UCSD-AML1 (cell line): ENCODE measurements around the gene BRPF1.
A peak's percentile ranks its signal among the peaks of the same experiment; 100 is the strongest.

Source experiments
- DNase-seq: peaks from one replicate; lab custom pipeline; 2025; ENCODE audit not compliant: unreplicated experiment; lab: John Stamatoyannopoulos, UW

The BRPF1 gene

GRCh38 chr3:9730657-9731205 is 804 bp upstream of the BRPF1 start:
- DNase-seq, result no peak

DNA sequence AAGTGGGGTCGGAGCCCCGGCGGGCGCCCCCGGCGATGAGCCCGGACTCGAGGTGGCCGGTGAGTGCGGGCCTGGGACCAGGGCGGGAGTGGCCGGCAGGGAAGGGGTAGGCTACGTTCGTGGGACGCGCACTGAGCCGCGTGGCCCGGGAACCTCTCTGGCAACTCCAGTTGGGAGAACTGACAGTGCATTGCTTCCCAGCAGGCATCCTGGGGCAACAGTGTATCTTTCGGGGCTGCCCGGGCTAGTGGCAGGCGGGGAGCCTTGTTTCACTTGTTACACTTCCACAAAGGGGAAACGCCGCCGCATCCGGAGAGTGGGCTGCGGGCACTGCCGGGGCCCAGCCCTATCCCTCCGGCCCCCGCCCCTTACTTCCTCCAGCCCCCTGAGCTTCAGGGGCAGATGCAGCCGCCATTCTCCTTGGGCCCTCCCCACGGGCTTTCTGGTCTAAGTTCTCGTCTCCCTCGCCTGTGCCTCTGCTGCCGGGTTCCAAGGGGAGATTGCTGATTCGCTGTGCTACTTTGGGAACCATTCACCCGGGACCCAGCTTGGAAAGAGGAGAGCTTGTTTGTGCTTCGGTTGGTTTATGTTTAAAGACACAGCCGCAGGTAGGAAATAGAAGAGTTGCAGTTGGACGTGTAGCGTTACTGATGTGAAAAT is 675 bp downstream of the BRPF1 start:
- DNase-seq, result peak; percentile 72

GRCh38 chr3:9732740-9733115 is 1.2 kb downstream of the BRPF1 start:
- no peak for DNase-seq

DNA sequence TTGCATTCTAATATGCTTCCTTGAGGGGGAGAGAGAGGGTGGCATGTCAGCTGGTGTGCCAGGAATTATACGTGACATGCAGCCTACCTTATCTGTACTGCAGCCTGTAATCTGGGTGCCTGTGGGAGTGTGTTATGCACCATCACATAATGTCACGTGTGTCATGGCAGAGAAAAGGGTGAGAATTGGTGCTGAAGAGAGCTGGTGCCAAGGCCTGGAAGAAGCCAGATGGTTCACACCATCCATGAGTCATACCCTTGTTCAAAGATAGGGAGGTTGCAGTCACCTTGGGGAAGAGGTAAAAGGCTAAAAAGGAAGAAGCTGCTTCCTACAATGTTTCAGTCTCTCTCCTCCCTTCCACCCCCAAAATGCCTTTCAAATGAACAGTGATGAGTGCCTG is 5.3 kb downstream of the BRPF1 start:
- DNase-seq, result no peak

- no peak for DNase-seq
Measured at GRCh38 chr3:9739181-9739580, 7.6 kb downstream of the BRPF1 start.

GRCh38 chr3:9742560-9742959 is 11.0 kb downstream of the BRPF1 start:
- no peak for DNase-seq

- DNase-seq, result no peak
Measured at GRCh38 chr3:9743548-9743947, 12.0 kb downstream of the BRPF1 start.

DNA sequence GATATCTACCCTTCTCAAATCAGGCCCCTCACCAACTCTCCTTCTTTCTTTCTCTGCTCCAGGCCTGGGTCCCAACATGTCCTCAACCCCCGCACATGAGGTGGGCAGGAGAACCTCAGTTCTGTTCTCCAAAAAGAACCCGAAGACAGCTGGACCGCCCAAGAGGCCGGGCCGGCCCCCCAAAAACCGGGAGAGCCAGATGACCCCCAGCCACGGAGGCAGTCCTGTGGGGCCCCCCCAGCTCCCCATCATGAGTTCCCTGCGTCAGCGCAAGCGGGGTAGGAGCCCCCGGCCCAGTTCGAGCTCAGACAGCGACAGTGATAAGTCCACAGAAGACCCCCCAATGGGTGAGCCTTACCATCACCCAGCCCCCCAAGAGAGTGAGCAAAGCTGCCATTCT is 12.6 kb downstream of the BRPF1 start:
- DNase-seq, result no peak

GRCh38 chr3:9745521-9745920 is 14.0 kb downstream of the BRPF1 start:
- DNase-seq, result no peak

DNA sequence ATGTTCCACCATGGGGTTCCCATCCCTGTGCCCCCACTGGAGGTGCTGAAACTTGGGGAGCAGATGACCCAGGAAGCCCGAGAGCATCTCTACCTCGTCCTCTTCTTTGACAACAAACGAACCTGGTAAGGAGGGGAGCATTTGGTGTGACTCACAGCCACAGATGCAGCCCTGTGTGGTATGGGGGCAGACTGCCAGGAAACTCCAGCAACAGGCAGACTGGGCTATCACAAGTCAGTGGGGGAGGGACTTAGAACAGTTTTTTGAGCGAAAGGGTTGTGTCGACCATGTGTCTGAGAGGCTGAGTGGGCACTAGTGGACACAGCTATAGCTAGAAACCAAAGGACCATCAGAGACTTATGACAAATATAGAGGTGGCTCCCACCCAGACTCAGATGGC is 14.8 kb downstream of the BRPF1 start:
- no peak for DNase-seq

DNA sequence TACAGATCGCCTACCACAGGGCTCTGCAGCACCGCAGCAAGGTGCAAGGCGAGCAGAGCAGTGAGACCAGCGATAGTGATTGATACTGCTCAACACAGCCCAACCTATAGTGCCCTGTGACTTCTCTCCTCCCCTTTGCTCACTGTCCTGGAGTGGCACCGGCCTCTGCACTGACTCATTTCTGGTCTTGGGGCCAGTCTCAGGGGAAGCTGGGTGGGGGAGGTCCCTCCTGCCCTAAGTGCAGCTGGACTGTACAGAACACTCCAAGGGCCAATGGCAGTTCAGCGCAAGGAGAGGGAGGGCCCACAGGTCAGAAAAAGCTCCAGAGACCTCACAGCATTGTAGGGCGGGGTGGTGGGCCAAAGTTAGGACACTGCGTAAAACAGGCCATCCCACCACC is 15.7 kb downstream of the BRPF1 start:
- no peak for DNase-seq

- no peak for DNase-seq
Measured at GRCh38 chr3:9748031-9748430, 16.5 kb downstream of the BRPF1 start.

DNA sequence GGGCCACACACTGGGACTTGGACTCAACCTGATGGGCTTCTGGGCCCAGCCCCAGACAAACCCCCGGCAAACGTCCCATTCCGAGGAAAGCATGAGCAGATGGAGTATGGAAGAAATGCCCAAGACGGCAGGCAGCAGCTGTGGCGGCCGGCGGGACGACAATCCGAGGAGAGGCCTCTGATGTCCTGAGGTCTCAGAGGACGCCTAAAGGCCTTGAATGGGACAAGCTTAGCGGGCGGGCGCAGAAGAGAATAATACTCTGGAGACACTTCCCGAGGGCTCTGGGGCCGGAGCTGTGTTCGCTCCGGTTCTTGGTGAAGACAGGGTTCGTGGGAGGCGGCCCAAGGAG is 17.7 kb downstream of the BRPF1 start:
- DNase-seq, result no peak

GRCh38 chr3:9749645-9750555 is 18.4 kb downstream of the BRPF1 start, which contains the start of gene OGG1:
Gene OGG1, plus strand, starts transcription at chr3:9749952. Its CDS starts 335 bp downstream, at chr3:9750287.
- DNase-seq, result peak; percentile 99

- DNase-seq, result no peak
Measured at GRCh38 chr3:9750556-9751411, 19.2 kb downstream of the BRPF1 start.

DNA sequence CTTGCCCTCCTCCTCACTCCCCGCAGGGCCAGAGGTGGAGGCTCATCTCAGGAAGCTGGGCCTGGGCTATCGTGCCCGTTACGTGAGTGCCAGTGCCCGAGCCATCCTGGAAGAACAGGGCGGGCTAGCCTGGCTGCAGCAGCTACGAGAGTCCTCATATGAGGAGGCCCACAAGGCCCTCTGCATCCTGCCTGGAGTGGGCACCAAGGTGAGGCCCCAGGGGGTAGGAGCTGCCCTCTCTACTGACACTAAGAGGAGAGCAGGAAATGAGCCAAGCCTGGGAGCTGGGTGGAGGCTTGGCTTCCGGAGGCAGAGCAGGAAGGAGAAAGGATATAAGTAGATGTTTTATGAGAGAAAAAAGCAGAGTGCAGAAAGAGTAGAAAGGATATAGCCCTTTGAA is 23.1 kb downstream of the BRPF1 start:
- peak; percentile 62 for DNase-seq

- no peak for DNase-seq
Measured at GRCh38 chr3:9757427-9757826, 25.9 kb downstream of the BRPF1 start.

GRCh38 chr3:9760779-9761505 is 29.4 kb downstream of the BRPF1 start:
- DNase-seq, result no peak

DNA sequence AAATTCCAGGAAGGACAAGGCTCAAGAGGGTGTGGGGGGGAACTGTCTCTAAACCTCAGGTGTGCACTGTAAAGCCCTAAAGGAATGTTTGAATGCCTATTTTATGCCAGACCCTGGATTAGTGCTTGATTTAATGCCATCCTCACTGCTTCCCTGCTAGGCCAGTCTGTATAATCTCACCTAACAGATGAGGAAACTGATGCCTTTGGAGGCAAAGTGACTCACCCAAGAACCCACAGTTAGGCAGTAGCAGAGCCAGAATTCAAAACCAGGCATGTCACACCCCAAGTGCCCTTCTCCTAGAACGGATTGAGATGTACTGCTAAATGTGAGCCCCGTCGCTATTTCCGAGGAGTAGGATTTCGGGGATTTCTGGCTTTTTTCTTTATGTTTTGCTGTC is 30.4 kb downstream of the BRPF1 start:
- no peak for DNase-seq

DNA sequence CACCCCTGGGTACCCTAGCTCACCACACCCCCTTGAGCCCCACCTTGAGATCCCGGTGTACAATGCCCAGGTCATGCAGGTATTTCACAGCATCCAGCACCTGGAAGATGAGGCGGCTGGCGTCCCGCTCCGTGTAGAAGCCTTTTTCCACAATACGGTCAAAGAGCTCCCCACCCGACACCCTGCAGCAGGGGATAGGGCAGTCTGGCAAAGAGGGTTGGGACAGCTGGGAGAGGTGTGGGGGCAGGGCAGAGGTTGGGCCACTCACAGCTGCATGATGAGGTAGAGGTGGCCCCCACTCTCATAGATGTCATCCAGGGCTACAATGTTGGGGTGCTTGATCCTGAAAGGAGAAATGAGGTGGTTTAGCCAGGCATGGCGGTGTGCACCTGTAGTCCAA is 31.3 kb downstream of the BRPF1 start:
- DNase-seq, result no peak

DNA sequence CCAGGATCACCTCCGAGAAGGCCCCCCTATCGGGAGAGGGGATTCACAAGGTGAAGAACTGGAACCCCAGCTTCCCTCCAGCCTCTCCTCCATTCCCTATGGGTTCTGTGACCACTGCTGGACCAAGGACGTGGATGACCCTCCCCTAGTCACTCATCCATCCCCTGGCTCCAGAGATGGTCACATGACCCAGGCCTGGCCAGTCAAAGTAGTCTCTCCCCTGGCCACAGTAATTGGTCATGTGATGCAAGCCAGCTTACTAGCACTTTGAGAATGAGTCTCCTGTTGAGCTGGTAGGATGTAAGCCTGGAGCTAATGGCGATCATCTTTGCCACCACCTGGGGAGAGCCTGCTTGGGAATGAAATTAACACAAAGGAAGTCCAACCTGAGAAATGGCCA is 34.3 kb downstream of the BRPF1 start:
- DNase-seq, result no peak
